NCI-H2107 treated with DMSO at 0.1 percent for 48 hours (cell line): ENCODE measurements around the gene CYP46A1.
"Not testable (repeated sequence)": the region's sequence is repeated elsewhere in the genome, so short reads cannot be mapped to it uniquely, and the experiment has no call there.

Source experiments
- DNase-seq: peaks from one replicate; lab custom pipeline; 2025; ENCODE audit not compliant: unreplicated experiment; lab: John Stamatoyannopoulos, UW

The CYP46A1 gene

DNA sequence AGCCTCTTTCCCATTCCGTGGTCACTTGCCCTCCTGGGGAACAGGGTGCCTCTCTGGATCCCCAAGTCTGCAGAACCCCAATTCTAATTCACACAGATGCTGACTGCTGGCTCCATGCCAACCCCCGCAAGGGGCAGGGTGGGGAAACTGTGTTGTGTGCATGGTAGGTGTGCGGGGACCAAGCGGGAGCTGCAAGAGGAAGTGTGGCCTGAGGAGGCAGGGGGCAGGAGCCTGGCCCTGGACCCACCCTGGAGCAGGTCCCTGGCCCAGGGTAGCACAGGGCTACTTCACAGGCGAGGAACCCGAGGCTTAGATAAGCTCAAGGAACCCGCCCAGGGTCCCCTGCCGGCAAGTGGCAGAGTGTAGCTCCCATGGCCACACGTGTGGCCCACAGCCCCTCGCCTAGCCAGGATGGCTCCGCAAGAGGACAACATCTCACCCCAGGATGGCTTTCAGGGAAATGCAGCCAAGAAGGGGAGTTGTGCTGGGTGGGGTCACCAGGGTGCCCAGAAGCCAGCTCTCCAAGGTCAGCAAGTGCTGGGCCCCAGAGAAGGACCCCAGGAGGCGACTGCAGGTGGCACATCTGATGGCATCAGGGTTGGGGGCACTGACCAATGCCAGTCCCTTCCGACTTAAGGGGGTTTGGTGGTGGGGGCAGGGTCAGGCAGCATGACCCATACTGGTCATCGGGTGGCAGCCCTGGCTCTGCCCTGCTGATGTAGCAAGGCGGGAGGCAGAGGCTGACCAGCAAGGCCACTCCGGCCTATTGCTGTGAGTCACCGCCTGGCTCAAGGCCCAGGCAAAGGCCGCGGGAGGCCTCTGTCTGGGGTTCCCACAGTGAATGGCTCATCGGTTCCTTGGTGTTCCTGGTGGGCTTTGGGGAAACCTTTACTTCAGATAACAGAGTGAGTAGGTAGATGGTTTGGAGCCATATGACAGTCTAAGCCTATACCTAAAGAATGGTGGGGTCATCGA, 71.8 kb downstream of the CYP46A1 start:
- no peak for DNase-seq

DNA sequence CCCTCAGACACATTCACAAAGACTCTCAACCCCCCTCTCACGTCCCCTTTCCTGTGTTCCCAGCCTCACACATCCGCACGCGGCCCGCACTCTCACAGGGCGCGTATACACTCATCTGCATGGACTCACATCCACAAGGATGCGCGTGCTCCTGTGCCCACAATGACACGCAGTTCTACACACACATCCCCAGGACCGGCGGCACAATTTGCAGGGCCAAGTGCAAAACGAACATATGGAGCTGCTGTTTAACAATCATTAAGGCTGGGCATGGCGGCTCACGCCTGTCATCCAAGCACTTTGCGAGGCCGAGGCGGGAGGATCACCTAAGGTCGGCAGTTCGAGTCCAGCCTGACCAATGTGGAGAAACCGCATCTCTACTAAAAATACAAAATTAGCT, 72.7 kb downstream of the CYP46A1 start:
- no peak for DNase-seq

DNA sequence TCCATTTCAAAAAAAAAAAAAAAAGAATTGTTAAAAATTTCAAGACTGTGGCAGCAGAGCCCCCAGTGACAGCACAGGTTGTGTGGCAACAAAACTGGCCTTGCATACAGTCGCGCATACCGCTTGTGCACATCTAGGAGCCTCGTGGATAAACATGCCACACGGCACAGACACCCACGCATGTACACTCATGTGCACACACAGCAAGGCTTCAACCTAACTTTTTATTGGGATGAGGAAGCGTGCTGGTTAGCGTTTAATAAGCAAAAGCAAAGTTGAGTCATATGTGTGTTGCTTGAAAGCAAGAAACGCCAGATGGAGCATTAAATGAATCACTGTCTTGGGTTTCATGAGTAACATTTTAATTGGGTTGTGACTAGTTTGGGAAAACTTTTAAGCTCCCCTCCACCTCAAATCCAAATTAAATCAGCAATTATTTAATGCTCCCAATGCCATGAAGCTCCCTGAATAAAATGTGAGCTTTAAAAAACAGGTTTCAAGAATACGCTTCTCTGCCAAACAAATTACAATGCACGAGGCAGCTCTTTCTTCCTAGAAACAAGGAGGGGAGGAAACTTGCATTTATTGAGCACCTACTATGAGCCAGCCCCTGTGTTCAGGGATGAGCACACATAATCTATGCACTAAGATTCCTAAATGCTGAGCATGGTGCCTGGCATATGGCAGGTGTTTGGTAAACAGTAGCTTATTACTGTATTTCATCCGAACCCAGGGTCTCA, 73.4 kb downstream of the CYP46A1 start:
- no peak for DNase-seq

- no peak for DNase-seq
Measured at GRCh38 chr14:99758121-99758821, 74.2 kb downstream of the CYP46A1 start.

- DNase-seq: no peak
Measured at GRCh38 chr14:99758872-99759545, 74.9 kb downstream of the CYP46A1 start.

- DNase-seq: no peak
Measured at GRCh38 chr14:99759546-99759925, 75.4 kb downstream of the CYP46A1 start.

DNA sequence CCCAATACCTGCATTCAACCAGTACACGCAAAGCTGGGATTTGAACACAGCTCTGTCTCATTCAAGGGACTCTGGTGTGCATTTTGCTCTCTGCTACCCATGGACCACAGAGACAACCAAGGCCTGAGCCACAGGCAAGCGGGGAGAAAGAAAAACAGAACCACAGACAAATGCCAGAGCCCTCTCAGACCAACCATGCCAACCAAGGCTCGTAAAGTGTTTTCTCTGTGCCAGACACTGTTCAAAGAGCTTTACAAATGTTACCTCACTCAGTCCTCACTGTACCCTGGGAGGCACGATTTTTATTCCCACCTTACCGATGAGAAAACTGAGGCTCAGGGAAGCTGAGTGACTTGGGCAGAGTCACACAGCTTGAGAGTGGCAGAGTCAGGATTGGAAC, 76.7 kb downstream of the CYP46A1 start:
- no peak for DNase-seq

- DNase-seq: not testable (repeated sequence)
Measured at GRCh38 chr14:99762911-99763310, 78.8 kb downstream of the CYP46A1 start.

DNA sequence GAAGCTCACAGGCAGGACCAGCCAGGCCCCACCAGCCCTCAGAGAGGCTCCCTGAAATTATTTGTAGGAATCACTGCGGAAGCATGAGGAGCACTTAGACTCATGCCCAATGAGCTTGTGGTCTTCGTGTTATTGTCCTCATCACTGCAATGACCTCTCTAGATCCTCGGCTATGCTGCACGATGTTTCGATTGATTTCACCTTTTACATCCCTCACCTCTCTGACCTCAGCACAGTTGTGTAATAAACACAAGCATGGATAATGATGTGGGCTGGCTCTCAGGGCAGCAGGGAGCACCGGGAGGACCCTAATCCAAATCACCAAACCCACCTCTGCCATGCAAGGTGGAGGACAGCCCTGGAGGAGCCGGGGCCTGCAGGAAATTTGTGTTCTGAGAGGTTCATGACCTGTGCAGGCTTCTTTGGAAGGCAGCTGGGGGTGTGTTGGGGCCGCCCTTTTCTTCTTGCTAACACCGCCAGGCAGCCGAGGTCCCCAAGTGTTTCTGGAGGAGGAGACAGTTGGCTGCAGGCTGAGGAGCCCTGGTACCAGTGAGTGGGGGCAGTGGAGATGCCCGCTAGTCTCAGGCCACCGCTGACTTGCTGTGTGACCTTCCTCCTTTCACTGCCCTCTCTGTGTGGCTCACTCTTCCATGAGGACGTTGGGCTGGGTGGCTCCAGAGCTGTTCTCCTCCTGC, 79.6 kb downstream of the CYP46A1 start:
- no peak for DNase-seq

DNA sequence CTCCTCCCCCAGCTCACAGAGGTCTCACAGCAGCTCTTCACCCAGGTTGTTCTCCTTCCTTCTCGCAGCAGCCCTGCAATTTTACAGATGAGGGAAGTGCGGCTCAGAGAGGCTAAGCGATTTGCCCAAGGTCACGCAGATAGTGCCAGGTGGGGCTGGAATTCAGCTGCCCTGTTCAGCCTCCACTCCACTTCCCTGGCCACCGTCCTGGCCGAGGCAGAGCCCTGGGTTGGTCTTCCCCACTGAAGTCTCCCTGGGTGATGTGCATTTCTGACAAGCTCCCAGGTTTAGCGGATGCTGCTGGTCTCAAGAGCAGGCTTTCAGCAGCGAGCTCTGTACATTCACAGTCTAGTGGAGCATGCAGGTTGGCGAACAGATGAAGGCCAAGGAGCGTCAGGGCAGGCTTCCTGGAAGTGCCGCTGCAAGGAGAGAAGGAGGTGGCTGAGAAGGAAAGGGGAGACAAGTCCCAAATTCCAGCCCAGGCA, 80.2 kb downstream of the CYP46A1 start:
- no peak for DNase-seq

GRCh38 chr14:99768381-99768780, 84.3 kb downstream of the CYP46A1 start:
- no peak for DNase-seq

DNA sequence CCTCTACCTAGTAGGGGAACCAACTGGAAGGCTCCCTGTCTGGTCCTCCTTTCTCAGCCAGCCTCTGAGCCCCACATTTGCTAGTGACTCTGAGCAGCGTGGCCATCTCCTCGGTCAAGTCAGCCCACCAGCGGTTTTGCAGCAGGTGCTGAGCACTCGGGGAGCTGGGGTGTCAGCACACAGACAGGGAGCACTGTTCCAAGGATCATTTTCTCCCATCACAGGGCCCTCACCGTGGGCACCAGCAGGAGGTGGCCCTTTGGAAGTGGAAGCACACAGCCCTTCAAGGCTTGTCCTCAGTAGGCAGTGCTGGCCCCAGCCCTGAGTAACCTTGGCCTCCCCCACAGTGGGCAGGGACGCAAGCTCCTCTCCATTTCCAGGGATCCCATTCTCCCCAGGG, 85.0 kb downstream of the CYP46A1 start:
- no peak for DNase-seq

GRCh38 chr14:99769799-99770198, 85.7 kb downstream of the CYP46A1 start:
- DNase-seq: no peak

DNA sequence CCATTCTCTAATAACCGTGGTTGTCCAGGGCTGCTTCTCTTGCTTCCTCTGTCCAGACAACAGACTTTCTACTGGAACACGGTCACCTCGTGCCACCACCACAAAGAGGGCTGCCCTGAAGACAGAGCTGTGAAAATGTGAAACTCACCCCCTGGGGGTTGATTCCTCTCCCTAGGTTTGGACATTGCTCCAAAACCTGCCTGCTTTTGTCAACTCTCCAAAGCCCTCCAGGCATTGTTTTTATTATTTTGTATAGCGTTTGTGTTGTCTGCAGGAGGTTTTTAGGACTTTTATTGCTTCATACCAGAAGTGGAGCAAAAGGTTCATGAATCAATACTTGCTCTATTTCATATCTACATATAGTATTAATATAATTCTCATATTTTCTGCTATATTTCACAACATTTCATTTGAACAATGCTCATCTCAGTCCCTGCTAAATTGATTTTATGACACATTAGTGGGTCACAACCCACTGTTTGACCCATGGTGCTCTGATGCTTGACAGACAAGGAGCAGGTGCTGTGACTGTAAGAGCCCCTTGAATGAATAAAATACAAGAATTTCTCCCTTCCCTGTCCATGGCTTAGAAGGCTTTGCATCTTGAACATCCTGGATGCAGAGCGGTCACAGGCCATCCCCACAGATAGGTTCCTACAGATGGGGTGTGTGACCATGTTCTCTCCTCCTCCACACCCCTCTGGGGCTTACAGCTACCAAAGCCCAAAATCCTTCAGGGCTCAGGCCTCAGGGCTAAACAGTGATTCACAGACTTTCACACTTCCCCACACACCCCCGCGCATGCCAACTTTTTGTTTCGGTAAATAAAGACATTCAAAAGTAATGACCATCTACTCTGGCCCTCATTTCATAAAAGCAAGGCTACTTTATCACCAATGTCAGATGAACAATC, 88.5 kb downstream of the CYP46A1 start:
- no peak for DNase-seq

GRCh38 chr14:99773521-99774497, 89.7 kb downstream of the CYP46A1 start:
- DNase-seq: no peak

DNA sequence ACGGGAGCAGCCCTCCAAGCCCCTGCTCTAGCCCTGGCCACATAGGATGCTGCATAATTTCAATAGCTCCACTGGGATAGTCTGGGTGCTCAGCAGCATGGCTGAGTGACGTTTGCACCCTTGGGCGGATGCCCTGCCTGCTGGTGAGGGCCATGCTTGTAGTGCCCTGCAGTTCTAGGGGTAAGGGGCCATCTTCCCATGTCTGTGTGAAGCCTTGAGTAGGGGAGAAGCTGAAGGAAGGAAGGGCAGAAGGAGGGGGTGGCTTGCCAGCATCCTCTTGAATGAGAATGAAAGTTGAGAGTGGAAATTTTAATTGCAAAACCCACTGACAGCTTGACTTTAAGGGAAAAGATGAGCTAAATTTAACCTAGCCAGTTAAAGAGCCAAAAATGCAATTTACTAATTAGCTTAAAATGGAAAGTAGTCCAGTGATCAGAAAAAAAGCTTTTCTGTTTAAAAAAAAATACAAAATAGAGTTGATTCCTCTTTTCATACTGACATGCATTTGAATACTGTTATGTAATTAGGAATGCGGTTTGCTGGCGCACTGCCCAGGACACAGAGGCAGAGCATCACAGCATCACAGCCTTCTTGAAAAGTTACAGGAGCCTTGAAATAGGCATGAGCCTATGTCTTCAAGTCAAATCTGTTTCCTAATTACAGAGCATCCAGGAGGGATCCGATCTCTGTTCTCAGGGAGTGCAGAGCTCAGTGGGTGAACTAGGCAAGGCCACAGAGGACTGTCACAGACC, 90.6 kb downstream of the CYP46A1 start:
- no peak for DNase-seq

DNA sequence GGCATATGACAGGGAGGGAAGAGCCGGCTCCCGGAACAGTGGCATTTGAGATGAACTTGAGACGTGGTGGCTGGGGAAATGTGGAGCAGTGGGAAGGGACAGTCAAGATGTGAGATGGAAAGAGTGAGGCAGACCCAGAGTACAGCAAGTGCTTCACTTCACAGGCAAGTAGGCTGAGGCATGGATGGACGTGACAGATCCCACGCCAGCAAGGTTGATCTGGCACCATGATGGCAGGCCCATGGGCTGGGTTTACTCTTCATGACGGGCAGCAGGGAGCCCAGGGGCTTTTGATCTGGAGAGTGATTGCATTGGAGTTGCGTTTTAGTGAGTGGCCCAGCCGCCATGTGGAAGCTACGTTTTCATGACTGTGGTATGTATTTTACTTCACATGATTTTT, 91.3 kb downstream of the CYP46A1 start:
- no peak for DNase-seq
